PC-3 (cell line): Measurements from ENCODE around the gene ARL5A. TPM values are rescaled to one million over a fixed set of nuclear protein-coding genes. Genes with fewer than 3 reads are reported as not detected.

Experiments used
- ATAC-seq: fragments of 200-7000 bp; cut with Tn5 transposase; 2 replicates; pipeline ENCODE4 v1.9.1; 2020; ENCODE audit warnings: mild to moderate bottlenecking, moderate library complexity
- BruUV-seq: library from RNA; stranded (reverse); fragments of 400-500 nt; replicated peaks from 2 replicates; lab custom pipeline; 2021; lab: Mats Ljungman, UMichigan
- CTCF ChIA-PET: fragments of 300-600 bp; sonication (Branson Sonifier 250); formaldehyde crosslinking; loops from one replicate; lab custom pipeline; 2022; ENCODE audit warnings: antibody characterized with exemption; lab: Charles Lee
- POLR2A ChIA-PET: fragments of 300-600 bp; sonication (Branson Sonifier 250); formaldehyde crosslinking; loops from one replicate; lab custom pipeline; 2022; ENCODE audit warnings: antibody characterized with exemption; ENCODE audit not compliant: unreplicated experiment; lab: Charles Lee
- DNase-seq: peaks from one replicate; pipeline ENCODE4 v3.0.0-alpha.2; 2015
- H2AFZ ChIP-seq: fragments of 300-600 bp; sonication (generic); 2 replicates; pipeline ENCODE4 v1.6.0; 2016; ENCODE audit warnings: antibody characterized with exemption, low read length
- H3F3A ChIP-seq: fragments of 300-600 bp; sonication (generic); one replicate; pipeline ENCODE4 v1.6.0; 2017; ENCODE audit warnings: antibody characterized with exemption, low read length, control low read depth, mild to moderate bottlenecking; ENCODE audit not compliant: unreplicated experiment
- H3K27ac ChIP-seq: fragments of 300-600 bp; sonication (generic); 2 replicates; pipeline ENCODE4 v1.5.1; 2016; ENCODE audit warnings: mild to moderate bottlenecking, low read length
- H3K27me3 ChIP-seq: fragments of 300-600 bp; sonication (generic); 2 replicates; pipeline ENCODE4 v1.6.1; 2016; ENCODE audit warnings: low read length, mixed read lengths
- H3K36me3 ChIP-seq: fragments of 300-600 bp; sonication (generic); 2 replicates; pipeline ENCODE4 v1.6.1; 2016; ENCODE audit warnings: low read depth, mixed run types, low read length, mixed read lengths
- H3K4me1 ChIP-seq: fragments of 300-600 bp; sonication (generic); 2 replicates; pipeline ENCODE4 v1.5.1; 2016; ENCODE audit warnings: low read length; ENCODE audit not compliant: insufficient read depth
- H3K4me2 ChIP-seq: fragments of 300-600 bp; sonication (generic); 2 replicates; pipeline ENCODE4 v1.6.0; 2016; ENCODE audit warnings: low read length
- H3K4me3 ChIP-seq: fragments of 300-600 bp; sonication (generic); 2 replicates; pipeline ENCODE4 v1.5.1; 2016; ENCODE audit warnings: mild to moderate bottlenecking, low read length, mixed read lengths
- H3K79me2 ChIP-seq: fragments of 300-600 bp; sonication (generic); 2 replicates; pipeline ENCODE4 v1.6.1; 2017; ENCODE audit warnings: low read length, mixed read lengths
- H3K9ac ChIP-seq: fragments of 300-600 bp; sonication (generic); 2 replicates; pipeline ENCODE4 v1.6.0; 2016; ENCODE audit warnings: mild to moderate bottlenecking, low read length
- H3K9me2 ChIP-seq: fragments of 300-600 bp; sonication (generic); replicated peaks from 2 replicates; pipeline ENCODE4 v1.6.1; 2016; ENCODE audit warnings: mixed run types, low read length, mixed read lengths
- H3K9me3 ChIP-seq: fragments of 300-600 bp; sonication (generic); 2 replicates; pipeline ENCODE4 v1.6.1; 2016; ENCODE audit warnings: low read length, mixed read lengths
- H4K20me1 ChIP-seq: fragments of 300-600 bp; sonication (generic); 2 replicates; pipeline ENCODE4 v1.6.1; 2016; ENCODE audit warnings: low read length, mixed read lengths
- EZH2 ChIP-seq: fragments of 300-600 bp; sonication (generic); IDR thresholded peaks from one replicate; pipeline ENCODE4 v1.6.1; 2017; ENCODE audit warnings: antibody characterized with exemption, mild to moderate bottlenecking, low read length; ENCODE audit not compliant: unreplicated experiment
- EZH2phosphoT487 ChIP-seq: fragments of 300-600 bp; sonication (generic); IDR thresholded peaks from 2 replicates; pipeline ENCODE4 v1.6.1; 2018; ENCODE audit warnings: mild to moderate bottlenecking, antibody characterized with exemption, low read length, borderline replicate concordance
- intact Hi-C: fragments of 100-400 bp; cut with micrococcal nuclease; formaldehyde crosslinking; loops from 2 replicates; pipeline ENCODE4 v1.9.0; 2023
- total RNA-seq: library from RNA; depleted of rRNA; stranded (reverse); fragments of >200 nt; gene quantifications from 2 replicates; pipeline ENCODE4 v1.2.3, GENCODE V29; 2014
- TF ChIP-seq, protein P1 (sequence below): fragments of 300-600 bp; sonication (generic); conservative IDR thresholded peaks from 2 replicates; pipeline ENCODE4 v1.5.1; 2017; ENCODE audit warnings: antibody characterized with exemption, low read depth, mild to moderate bottlenecking, low read length

The ARL5A gene
- total RNA-seq, 1 experiment from 2014 or later: 45.6 TPM

DNA sequence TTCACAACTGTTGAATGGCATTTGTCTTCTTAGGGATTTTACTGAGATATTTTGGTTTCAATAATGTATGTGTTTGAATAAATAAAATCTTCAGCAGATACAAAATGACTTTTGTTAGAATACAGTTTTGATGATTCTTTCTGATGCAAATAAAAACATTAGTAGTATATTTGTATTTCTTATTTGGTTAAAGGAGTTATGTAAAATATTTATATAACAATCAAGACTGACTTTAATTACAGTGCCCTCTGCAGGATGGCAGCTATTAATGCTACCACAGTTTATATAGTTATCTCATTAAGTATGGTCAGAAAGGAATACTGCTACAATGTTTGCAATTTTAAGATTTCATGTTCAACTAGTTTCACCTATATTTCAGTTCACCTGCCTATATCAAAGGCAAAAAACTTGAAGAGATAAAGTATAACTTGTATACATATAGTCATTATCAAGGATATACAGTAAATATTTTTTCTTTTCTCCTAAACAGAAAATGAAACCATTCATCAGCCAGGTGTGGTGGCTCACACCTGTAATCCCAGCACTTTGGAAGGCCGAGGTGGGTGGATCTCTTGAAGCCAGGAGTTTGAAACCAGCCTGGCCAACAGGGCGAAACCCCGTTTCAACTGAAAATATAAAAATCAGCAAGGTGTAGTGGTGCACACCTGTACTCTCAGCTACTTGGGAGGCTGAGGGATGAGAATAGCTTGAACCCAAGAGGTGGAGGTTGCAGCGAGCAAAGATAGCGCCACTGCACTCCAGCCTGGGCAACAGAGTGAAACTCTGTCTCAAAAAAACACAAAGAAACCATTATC lies 19.8 kb downstream of the ARL5A start:
- no peak overlapping the region for H3K4me3 ChIP-seq
- H3K27me3 ChIP-seq: no peaks in the 10 kb centered on the region
- H3K36me3 ChIP-seq: peaks cover 26% of the 10 kb centered on the region
- TF ChIP-seq, protein P1, sequence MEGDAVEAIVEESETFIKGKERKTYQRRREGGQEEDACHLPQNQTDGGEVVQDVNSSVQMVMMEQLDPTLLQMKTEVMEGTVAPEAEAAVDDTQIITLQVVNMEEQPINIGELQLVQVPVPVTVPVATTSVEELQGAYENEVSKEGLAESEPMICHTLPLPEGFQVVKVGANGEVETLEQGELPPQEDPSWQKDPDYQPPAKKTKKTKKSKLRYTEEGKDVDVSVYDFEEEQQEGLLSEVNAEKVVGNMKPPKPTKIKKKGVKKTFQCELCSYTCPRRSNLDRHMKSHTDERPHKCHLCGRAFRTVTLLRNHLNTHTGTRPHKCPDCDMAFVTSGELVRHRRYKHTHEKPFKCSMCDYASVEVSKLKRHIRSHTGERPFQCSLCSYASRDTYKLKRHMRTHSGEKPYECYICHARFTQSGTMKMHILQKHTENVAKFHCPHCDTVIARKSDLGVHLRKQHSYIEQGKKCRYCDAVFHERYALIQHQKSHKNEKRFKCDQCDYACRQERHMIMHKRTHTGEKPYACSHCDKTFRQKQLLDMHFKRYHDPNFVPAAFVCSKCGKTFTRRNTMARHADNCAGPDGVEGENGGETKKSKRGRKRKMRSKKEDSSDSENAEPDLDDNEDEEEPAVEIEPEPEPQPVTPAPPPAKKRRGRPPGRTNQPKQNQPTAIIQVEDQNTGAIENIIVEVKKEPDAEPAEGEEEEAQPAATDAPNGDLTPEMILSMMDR: peak; percentile 70
- no peak for TF ChIP-seq EZH2
- no peak for TF ChIP-seq EZH2phosphoT487
- H3F3A ChIP-seq: no peaks in the 10 kb centered on the region
- no peak overlapping the region for H3K4me2 ChIP-seq
- H4K20me1 ChIP-seq: no peaks in the 10 kb centered on the region
- H3K9me2 ChIP-seq: no peaks in the 10 kb centered on the region
- ATAC-seq (peak; percentile 60), DNase-seq (peak; percentile 45)
- intact Hi-C loops: loop anchor here (5.0 kb wide), 1 partner anchor 116 kb away; no protein-coding TSS in a partner anchor
- ChIA-PET POLR2A (no interaction called here), CTCF (no interaction called here)
- H3K9ac ChIP-seq: no peak overlapping the region
- no peaks in the 10 kb centered on the region for H3K4me1 ChIP-seq
- no peaks in the 10 kb centered on the region for H3K9me3 ChIP-seq
- H3K79me2 ChIP-seq: no peaks in the 10 kb centered on the region
- no peak overlapping the region for H2AFZ ChIP-seq
- no TSS peak for BruUV-seq
- H3K27ac ChIP-seq: no peak overlapping the region

DNA sequence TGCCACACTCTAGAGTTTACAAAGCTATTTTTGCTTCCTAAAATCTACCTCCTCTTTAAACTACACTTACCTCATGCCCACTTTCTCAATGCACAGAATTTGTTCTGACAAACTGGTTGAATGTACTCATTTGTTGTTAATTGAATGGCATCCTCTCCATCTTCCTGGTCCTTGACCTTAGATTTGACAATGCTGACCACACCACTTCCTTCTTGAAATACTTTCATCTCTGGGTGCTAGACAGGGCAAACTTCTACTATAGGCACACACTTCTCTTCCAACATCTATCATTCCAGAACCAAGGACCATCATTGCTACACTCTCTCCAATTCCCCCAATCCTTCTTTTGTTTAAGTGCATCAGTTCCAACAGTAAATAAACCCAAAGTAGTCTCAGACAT lies 22.3 kb downstream of the ARL5A start:
- no peaks in the 10 kb centered on the region for H3K9me2 ChIP-seq
- no peak overlapping the region for H2AFZ ChIP-seq
- no peak overlapping the region for H3K9ac ChIP-seq
- no peaks in the 10 kb centered on the region for H3F3A ChIP-seq
- no peaks in the 10 kb centered on the region for H3K79me2 ChIP-seq
- H4K20me1 ChIP-seq: no peaks in the 10 kb centered on the region
- no peak overlapping the region for H3K27ac ChIP-seq
- BruUV-seq: no TSS peak
- ChIA-PET CTCF (no interaction called here), POLR2A (no interaction called here)
- no peaks in the 10 kb centered on the region for H3K27me3 ChIP-seq
- TF ChIP-seq, protein P1: no peak
- no peak for TF ChIP-seq EZH2phosphoT487
- no peak for TF ChIP-seq EZH2
- H3K36me3 ChIP-seq: peaks cover 22% of the 10 kb centered on the region; the same call in 1 of the 2 replicates
- H3K4me3 ChIP-seq: no peak overlapping the region
- H3K4me1 ChIP-seq: no peaks in the 10 kb centered on the region
- ATAC-seq (no peak), DNase-seq (no peak)
- intact Hi-C loops: loop anchor here (5.0 kb wide), 1 partner anchor 114 kb away; no protein-coding TSS in a partner anchor
- no peak overlapping the region for H3K4me2 ChIP-seq
- no peaks in the 10 kb centered on the region for H3K9me3 ChIP-seq

DNA sequence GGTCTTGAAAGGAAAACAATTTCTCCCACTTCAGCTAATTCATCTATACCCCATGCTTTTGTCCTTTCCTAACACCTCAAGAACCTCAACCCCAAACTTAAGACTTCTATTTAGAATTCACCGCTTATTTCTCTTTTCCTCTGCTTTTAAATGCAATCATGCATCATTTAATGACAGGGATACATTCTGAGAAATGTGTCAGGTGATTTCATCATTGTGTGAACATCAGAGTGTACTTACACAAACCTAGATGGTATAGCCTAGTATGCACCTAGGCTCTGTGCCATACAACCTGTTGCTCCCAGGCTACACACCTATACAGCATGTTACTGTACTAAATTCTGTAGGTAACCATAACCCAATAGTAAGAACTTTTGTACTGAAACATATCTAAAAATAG lies 22.9 kb downstream of the ARL5A start:
- no peak overlapping the region for H3K4me2 ChIP-seq
- no peaks in the 10 kb centered on the region for H3K27me3 ChIP-seq
- H3K4me3 ChIP-seq: no peak overlapping the region
- intact Hi-C loops: loop anchor here (5.0 kb wide), 1 partner anchor 113 kb away; no protein-coding TSS in a partner anchor
- BruUV-seq: no TSS peak
- H3K9me2 ChIP-seq: no peaks in the 10 kb centered on the region
- H3K79me2 ChIP-seq: no peaks in the 10 kb centered on the region
- H3K9ac ChIP-seq: no peak overlapping the region
- POLR2A ChIA-PET: no interaction called here
- no peak for ATAC-seq
- H3K9me3 ChIP-seq: no peaks in the 10 kb centered on the region
- no peak overlapping the region for H2AFZ ChIP-seq
- H4K20me1 ChIP-seq: no peaks in the 10 kb centered on the region
- no peak for TF ChIP-seq EZH2phosphoT487
- no peak for TF ChIP-seq EZH2
- TF ChIP-seq, protein P1: no peak
- H3K36me3 ChIP-seq: peaks cover 17% of the 10 kb centered on the region; the same call in 1 of the 2 replicates
- no peak overlapping the region for H3K27ac ChIP-seq
- CTCF ChIA-PET: no interaction called here
- DNase-seq: no peak
- H3K4me1 ChIP-seq: no peaks in the 10 kb centered on the region
- no peaks in the 10 kb centered on the region for H3F3A ChIP-seq
